HG03575 (cell line): Measurements from ENCODE around the gene SRCIN1.

Experiments
- ATAC-seq: cut with Tn5 transposase; IDR thresholded peaks from one replicate; pipeline ENCODE4 v1.9.1; 2021; ENCODE audit not compliant: unreplicated experiment, insufficient number of reproducible peaks, low FRiP score; ENCODE audit errors: extremely low read depth

The SRCIN1 gene

GRCh38 chr17:38557396-38557795 lies 48.4 kb downstream of the SRCIN1 start:
- no peak for ATAC-seq

- ATAC-seq, result no peak
Measured at GRCh38 chr17:38556239-38556638, 49.5 kb downstream of the SRCIN1 start.

- no peak for ATAC-seq
Measured at GRCh38 chr17:38554430-38555350, 51.1 kb downstream of the SRCIN1 start.

- ATAC-seq, result no peak
Measured at GRCh38 chr17:38552343-38552742, 53.4 kb downstream of the SRCIN1 start.

GRCh38 chr17:38551121-38551520 lies 54.6 kb downstream of the SRCIN1 start:
- ATAC-seq, result no peak

GRCh38 chr17:38550661-38551060 lies 55.1 kb downstream of the SRCIN1 start:
- ATAC-seq, result no peak

GRCh38 chr17:38549285-38549684 lies 56.5 kb downstream of the SRCIN1 start:
- no peak for ATAC-seq

- no peak for ATAC-seq
Measured at GRCh38 chr17:38547444-38547843, 58.3 kb downstream of the SRCIN1 start.

- ATAC-seq, result no peak
Measured at GRCh38 chr17:38546396-38546795, 59.4 kb downstream of the SRCIN1 start.

- ATAC-seq, result no peak
Measured at GRCh38 chr17:38545531-38546225, 60.1 kb downstream of the SRCIN1 start.

GRCh38 chr17:38544839-38545209 lies 60.9 kb downstream of the SRCIN1 start:
- ATAC-seq, result no peak

GRCh38 chr17:38544175-38544838 lies 61.4 kb downstream of the SRCIN1 start:
- no peak for ATAC-seq

GRCh38 chr17:38543403-38544174 lies 62.2 kb downstream of the SRCIN1 start:
- ATAC-seq, result no peak

- no peak for ATAC-seq
Measured at GRCh38 chr17:38542286-38542685, 63.5 kb downstream of the SRCIN1 start.

GRCh38 chr17:38541281-38541680 lies 64.5 kb downstream of the SRCIN1 start:
- no peak for ATAC-seq

- no peak for ATAC-seq
Measured at GRCh38 chr17:38540514-38541045, 65.2 kb downstream of the SRCIN1 start.

- no peak for ATAC-seq
Measured at GRCh38 chr17:38539386-38539785, 66.4 kb downstream of the SRCIN1 start.

- no peak for ATAC-seq
Measured at GRCh38 chr17:38538906-38539305, 66.8 kb downstream of the SRCIN1 start.

GRCh38 chr17:38536661-38537060 lies 69.1 kb downstream of the SRCIN1 start:
- ATAC-seq, result no peak
